Neuronal stem cell (in vitro differentiated cells): Measurements from ENCODE around the gene C2CD3.

ENCODE experiments used
- DNase-seq: peaks from one replicate; pipeline ENCODE4 v3.0.0-alpha.2; 2013; ENCODE audit warnings: low spot score
- H2AFZ ChIP-seq: one replicate; pipeline ENCODE4 v1.6.1; 2013; ENCODE audit warnings: mild to moderate bottlenecking, low read length, inconsistent platforms
- H2AK5ac ChIP-seq: 2 replicates; pipeline ENCODE4 v1.6.1; 2013; ENCODE audit warnings: low read depth, mild to moderate bottlenecking, inconsistent platforms, low read length, moderate library complexity, mixed read lengths
- H2BK120ac ChIP-seq: 2 replicates; pipeline ENCODE4 v1.6.1; 2013; ENCODE audit warnings: low read depth, mild to moderate bottlenecking, inconsistent platforms, low read length, moderate library complexity, mixed read lengths
- H2BK12ac ChIP-seq: one replicate; pipeline ENCODE4 v1.6.1; 2013; ENCODE audit warnings: low read length, inconsistent platforms
- H2BK15ac ChIP-seq: 2 replicates; pipeline ENCODE4 v1.6.1; 2013; ENCODE audit warnings: mild to moderate bottlenecking, low read length, inconsistent platforms, mixed read lengths
- H2BK5ac ChIP-seq: one replicate; pipeline ENCODE4 v1.6.1; 2013; ENCODE audit warnings: inconsistent platforms, mild to moderate bottlenecking, low read length, moderate library complexity
- H3K14ac ChIP-seq: one replicate; pipeline ENCODE4 v1.6.1; 2013; ENCODE audit warnings: low read length, inconsistent platforms
- H3K18ac ChIP-seq: 2 replicates; pipeline ENCODE4 v1.6.1; 2013; ENCODE audit warnings: low read length, inconsistent platforms
- H3K23ac ChIP-seq: 2 replicates; pipeline ENCODE4 v1.6.1; 2013; ENCODE audit warnings: low read depth, mild to moderate bottlenecking, mixed read lengths, low read length, inconsistent platforms; ENCODE audit not compliant: poor library complexity
- H3K27ac ChIP-seq: replicated peaks from 3 replicates; pipeline ENCODE4 v1.5.1; 2013; ENCODE audit warnings: low read length, inconsistent platforms
- H3K27me3 ChIP-seq, 3 experiments: 2 replicates each; pipeline ENCODE4 v1.6.1; 2013; ENCODE audit warnings: low read length in 3 of 3, mild to moderate bottlenecking in 2 of 3, inconsistent platforms in 1 of 3, low read depth in 1 of 3, mixed read lengths in 1 of 3, moderate library complexity in 1 of 3; ENCODE audit not compliant: control insufficient read depth in 3 of 3, insufficient read depth in 3 of 3
- H3K36me3 ChIP-seq, 2 donors: replicated peaks in 1 of 2; 2 replicates each; pipeline ENCODE4 v1.6.1; 2013; ENCODE audit warnings: low read length in 2 of 2; ENCODE audit not compliant: control insufficient read depth in 2 of 2, insufficient read depth in 2 of 2
- H3K4ac ChIP-seq: 2 replicates; pipeline ENCODE4 v1.6.1; 2013; ENCODE audit warnings: inconsistent platforms, mild to moderate bottlenecking, low read length, moderate library complexity
- H3K4me1 ChIP-seq, 2 donors: 1 replicate in 1 of 2; 2 replicates in 1 of 2; pipeline ENCODE4 v1.6.1; 2013; ENCODE audit warnings: low read length in 2 of 2, low read depth in 1 of 2; ENCODE audit not compliant: control insufficient read depth in 2 of 2, insufficient read depth in 1 of 2
- H3K4me2 ChIP-seq: one replicate; pipeline ENCODE4 v1.6.1; 2013; ENCODE audit warnings: mild to moderate bottlenecking, low read length, inconsistent platforms; ENCODE audit not compliant: insufficient read depth, poor library complexity, severe bottlenecking
- H3K4me3 ChIP-seq, 2 donors: 2 replicates each; pipeline ENCODE4 v1.5.1; 2013; ENCODE audit warnings: low read length in 2 of 2, mild to moderate bottlenecking in 2 of 2, inconsistent platforms in 1 of 2, moderate library complexity in 1 of 2
- H3K79me1 ChIP-seq: one replicate; pipeline ENCODE4 v1.6.1; 2013; ENCODE audit warnings: low read depth, mild to moderate bottlenecking, inconsistent platforms, low read length, moderate library complexity
- H3K9ac ChIP-seq: one replicate; pipeline ENCODE4 v1.6.1; 2013; ENCODE audit warnings: mild to moderate bottlenecking, low read depth, low read length, inconsistent platforms; ENCODE audit not compliant: poor library complexity
- H3K9me3 ChIP-seq, 2 donors: replicated peaks in 1 of 2; 2 replicates each; pipeline versions ENCODE3 to v1.6.1; 2013; ENCODE audit warnings: low read length in 2 of 2, mild to moderate bottlenecking in 2 of 2, inconsistent platforms in 1 of 2, low read depth in 1 of 2, mixed read lengths in 1 of 2, moderate library complexity in 1 of 2; ENCODE audit not compliant: control insufficient read depth in 2 of 2, insufficient read depth in 1 of 2
- H4K8ac ChIP-seq: one replicate; pipeline ENCODE4 v1.6.1; 2013; ENCODE audit warnings: low read depth, mild to moderate bottlenecking, inconsistent platforms, low read length, moderate library complexity
- H4K91ac ChIP-seq: one replicate; pipeline ENCODE4 v1.6.1; 2013; ENCODE audit warnings: low read length, low read depth, mild to moderate bottlenecking, inconsistent platforms; ENCODE audit not compliant: poor library complexity
- WGBS, 2 donors: extraction: QIAGEN DNeasy Blood & Tissue Kit; methylation state at CpG; one replicate each; pipeline ENCODE4 v1.1.7; 2013; ENCODE audit warnings: missing lambda C conversion rate in 2 of 2, mixed read lengths in 1 of 2; ENCODE audit not compliant: insufficient read length in 2 of 2, insufficient replicate concordance in 1 of 2; ENCODE audit errors: extremely low coverage in 2 of 2; 5-methylcytosine and 5-hydroxymethylcytosine counted together

The C2CD3 gene

DNA sequence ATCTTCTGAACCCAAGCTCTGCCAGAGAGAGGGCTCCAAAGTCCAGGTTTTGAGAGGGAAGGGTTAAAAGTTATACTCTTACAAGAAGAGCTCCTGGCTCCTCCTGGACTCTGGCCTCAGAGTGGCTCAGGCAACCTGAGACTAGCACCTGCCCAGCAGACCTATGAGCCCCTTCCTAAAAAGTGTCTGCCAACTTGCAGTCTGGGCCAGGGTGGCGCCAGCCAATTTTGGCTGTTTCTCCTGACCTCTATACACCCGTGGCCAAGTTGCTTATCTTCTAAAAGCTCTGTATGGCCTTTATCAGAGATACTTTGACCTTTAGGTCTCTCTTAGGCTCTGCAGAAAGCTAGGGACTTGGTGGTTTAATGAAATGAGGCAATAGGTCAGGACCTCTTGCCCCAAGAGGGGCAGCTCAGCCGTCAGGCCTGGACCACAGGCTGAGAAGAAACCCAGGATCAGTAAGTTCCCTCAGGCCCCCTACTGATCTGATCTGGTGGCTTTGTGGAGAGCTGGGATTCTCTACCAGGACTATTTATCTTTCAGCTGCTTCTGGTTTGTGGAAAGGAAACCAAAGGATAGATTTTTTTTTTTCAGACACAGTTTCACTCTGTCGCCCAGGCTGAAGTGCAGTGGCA, 151.6 kb downstream of the C2CD3 start:
- Histone ChIP-seq H3K4me2 (no peak overlapping the region), H3K9me3 (no peaks in the 10 kb centered on the region), H3K4ac (no peak overlapping the region), H3K18ac (no peak overlapping the region), H4K91ac (no peak overlapping the region), H3K14ac (no peak overlapping the region), H2AFZ (no peak overlapping the region), H3K79me1 (no peaks in the 10 kb centered on the region), H2BK120ac (no peak overlapping the region), H3K27me3 (no peaks in the 10 kb centered on the region), H3K9ac (no peak overlapping the region), H2BK12ac (no peak overlapping the region), H3K27ac (no peak overlapping the region), H3K4me1 (peaks cover 0 to 1% of the 10 kb centered on the region in 2 donors), H2AK5ac (no peak overlapping the region), H3K4me3 (no peak overlapping the region), H3K23ac (no peak overlapping the region), H2BK5ac (no peak overlapping the region), H3K36me3 (peaks cover 10 to 74% of the 10 kb centered on the region in 2 donors), H4K8ac (no peak overlapping the region), H2BK15ac (no peak overlapping the region)
- DNase-seq: no peak
- no CpG with 5 or more reads among the region's 4 CpGs for WGBS, 2 donors

DNA sequence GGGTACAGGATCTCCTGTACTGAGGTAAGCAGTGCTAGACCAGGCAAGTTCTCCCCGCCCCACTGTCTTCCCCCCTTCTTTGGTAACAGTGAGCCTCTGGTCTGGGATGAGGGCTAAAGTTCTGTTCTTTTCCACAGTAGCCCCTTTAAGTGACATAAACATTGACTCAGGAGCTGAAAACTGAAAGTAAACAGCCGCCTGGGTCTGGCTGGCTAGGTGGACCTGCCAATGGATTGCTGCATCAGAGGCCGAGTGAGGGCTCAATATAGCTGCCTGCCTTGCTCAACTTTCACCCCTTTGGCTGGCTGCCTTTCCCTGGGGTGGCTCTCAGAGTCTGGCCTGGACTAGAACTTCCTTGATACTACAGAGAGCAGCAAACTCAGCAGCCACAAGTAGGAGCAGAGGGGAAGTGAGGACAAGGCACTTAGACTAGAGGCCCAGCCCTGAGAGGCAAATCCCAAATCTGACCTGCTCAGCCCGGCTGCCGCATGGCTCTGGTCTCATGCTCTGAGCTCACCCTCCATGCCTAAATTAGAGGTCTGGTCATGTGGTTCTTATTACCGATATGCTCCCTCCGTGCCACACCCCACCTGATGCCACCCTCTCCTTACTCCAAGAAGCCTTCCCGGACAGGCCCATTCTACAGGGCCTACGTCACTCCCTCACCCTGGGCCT, 152.3 kb downstream of the C2CD3 start:
- H3K4me2 ChIP-seq: no peak overlapping the region
- no peak overlapping the region for H2AFZ ChIP-seq
- H3K9ac ChIP-seq: peak overlapping the region; percentile 40
- no peak overlapping the region for H3K27ac ChIP-seq
- H4K8ac ChIP-seq: no peak overlapping the region
- WGBS, 2 donors: no CpG with 5 or more reads among the region's 9 CpGs
- DNase-seq: no peak
- no peaks in the 10 kb centered on the region for H3K9me3 ChIP-seq
- no peak overlapping the region for H2BK15ac ChIP-seq
- H2BK12ac ChIP-seq: no peak overlapping the region
- H2BK5ac ChIP-seq: no peak overlapping the region
- no peak overlapping the region for H3K4ac ChIP-seq
- no peak overlapping the region for H3K14ac ChIP-seq
- no peak overlapping the region for H3K18ac ChIP-seq
- H3K4me3 ChIP-seq: no peak overlapping the region
- H4K91ac ChIP-seq: no peak overlapping the region
- H3K27me3 ChIP-seq: no peaks in the 10 kb centered on the region
- H2BK120ac ChIP-seq: no peak overlapping the region
- H3K36me3 ChIP-seq: peaks cover 12 to 72% of the 10 kb centered on the region in 2 donors
- no peaks in the 10 kb centered on the region for H3K79me1 ChIP-seq
- H3K4me1 ChIP-seq: peaks cover 0 to 1% of the 10 kb centered on the region in 2 donors
- H2AK5ac ChIP-seq: no peak overlapping the region
- no peak overlapping the region for H3K23ac ChIP-seq

DNA sequence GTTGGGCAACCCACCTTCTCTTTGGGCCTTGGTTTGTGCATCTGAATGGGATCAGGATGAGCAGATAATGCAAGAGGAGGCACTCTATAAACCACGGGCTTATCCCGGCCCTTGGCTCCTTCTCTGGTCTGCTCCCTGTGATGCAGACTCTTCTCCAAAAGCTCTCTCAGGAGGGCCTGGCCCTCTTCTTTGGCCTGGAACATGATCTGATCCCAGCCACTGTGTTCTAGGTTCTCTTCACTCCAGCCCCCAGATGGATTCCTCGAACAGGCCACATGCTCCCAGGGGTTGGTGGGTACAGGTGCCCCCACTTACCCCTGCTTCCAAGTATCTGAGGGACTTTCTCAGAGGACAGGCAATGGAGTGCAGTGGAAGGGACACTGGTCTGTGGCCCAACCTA, 153.2 kb downstream of the C2CD3 start:
- Histone ChIP-seq H2BK15ac (no peak overlapping the region), H2BK120ac (no peak overlapping the region), H3K14ac (no peak overlapping the region), H3K4me3 (no peak overlapping the region), H3K79me1 (no peaks in the 10 kb centered on the region), H3K27me3 (no peaks in the 10 kb centered on the region), H3K4ac (no peak overlapping the region), H3K4me1 (peaks cover 0 to 1% of the 10 kb centered on the region in 2 donors), H2BK12ac (no peak overlapping the region), H3K23ac (no peak overlapping the region), H3K36me3 (peaks cover 12 to 73% of the 10 kb centered on the region in 2 donors), H3K27ac (no peak overlapping the region), H2BK5ac (no peak overlapping the region), H4K8ac (no peak overlapping the region), H3K9ac (no peak overlapping the region), H2AFZ (no peak overlapping the region), H3K18ac (no peak overlapping the region), H3K9me3 (no peaks in the 10 kb centered on the region), H3K4me2 (no peak overlapping the region), H2AK5ac (no peak overlapping the region), H4K91ac (no peak overlapping the region)
- no peak for DNase-seq
- no CpG with 5 or more reads among the region's 3 CpGs for WGBS, 2 donors

DNA sequence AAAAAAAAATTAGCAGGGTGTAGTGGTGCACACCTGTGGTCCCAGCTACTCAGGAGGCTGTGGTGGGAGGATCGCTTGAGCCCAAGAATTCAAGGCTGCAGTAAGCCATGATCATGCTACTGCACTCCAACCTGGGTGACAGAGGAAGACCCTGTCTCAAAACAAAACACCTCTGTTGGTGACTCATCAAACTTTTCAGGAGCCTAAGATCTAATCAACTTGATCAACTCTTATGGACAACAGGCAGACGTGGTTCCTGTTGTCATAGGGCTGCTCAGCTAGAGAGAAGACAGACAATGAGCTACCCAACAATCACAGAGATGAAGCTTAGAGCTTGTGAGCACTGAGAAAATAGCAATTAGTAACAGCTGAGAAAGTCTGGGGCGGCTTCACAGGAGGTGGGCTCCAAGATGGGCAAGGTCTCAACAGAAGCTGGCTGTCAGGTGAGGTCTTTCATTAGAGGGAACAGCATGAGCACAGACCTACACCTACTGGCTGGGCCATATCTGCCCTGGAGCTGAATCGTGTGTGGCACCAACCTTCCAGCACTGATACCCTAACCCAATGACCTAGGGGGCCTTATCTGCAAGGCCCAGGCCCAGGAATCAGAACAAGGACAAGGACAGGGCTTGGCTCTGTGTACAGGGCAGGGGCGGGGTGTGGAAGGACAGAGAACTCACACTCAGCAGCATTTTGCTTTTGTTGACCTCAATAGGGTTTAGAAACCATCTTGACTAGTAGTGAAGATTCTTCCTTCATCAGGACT, 154.7 kb downstream of the C2CD3 start:
- Histone ChIP-seq H2BK15ac (no peak overlapping the region), H3K9ac (no peak overlapping the region), H3K18ac (no peak overlapping the region), H4K8ac (no peak overlapping the region), H3K4me3 (no peak overlapping the region), H3K27me3 (no peaks in the 10 kb centered on the region), H3K4me2 (no peak overlapping the region), H2BK12ac (no peak overlapping the region), H3K27ac (no peak overlapping the region), H2AK5ac (no peak overlapping the region), H3K36me3 (peaks cover 16 to 78% of the 10 kb centered on the region in 2 donors), H2BK5ac (no peak overlapping the region), H2BK120ac (no peak overlapping the region), H3K4ac (no peak overlapping the region), H3K14ac (no peak overlapping the region), H3K4me1 (peaks cover 0 to 1% of the 10 kb centered on the region in 2 donors), H2AFZ (no peak overlapping the region), H3K9me3 (no peaks in the 10 kb centered on the region), H4K91ac (no peak overlapping the region), H3K79me1 (no peaks in the 10 kb centered on the region), H3K23ac (no peak overlapping the region)
- WGBS, 2 donors: no CpG with 5 or more reads among the region's 5 CpGs
- DNase-seq: no peak
